HG02981 (cell line): Measurements from ENCODE around the gene WDR70.
"Not testable (repeated sequence)": the region's sequence is repeated elsewhere in the genome, so short reads cannot be mapped to it uniquely, and the experiment has no call there.

Experiments
- ATAC-seq: cut with Tn5 transposase; IDR thresholded peaks from one replicate; pipeline ENCODE4 v1.9.1; 2021; ENCODE audit warnings: mild to moderate bottlenecking, moderate library complexity; ENCODE audit not compliant: unreplicated experiment

Gene WDR70

DNA sequence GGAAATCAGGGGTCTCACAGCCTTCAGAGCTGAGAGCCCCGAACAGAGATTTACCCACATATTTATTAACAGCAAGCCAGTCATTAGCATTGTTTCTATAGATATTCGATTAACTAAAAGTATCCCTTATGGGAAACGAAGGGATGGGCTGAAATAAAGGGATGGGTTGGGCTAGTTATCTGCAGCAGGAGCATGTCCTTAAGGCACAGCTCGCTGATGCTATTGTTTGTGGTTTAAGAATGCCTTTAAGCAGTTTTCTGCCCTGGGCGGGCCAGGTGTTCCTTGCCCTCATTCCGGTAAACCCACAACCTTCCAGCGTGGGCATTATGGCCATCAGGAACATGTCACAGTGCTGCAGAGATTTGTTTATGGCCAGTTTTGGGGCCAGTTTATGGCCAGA lies 74.1 kb downstream of the WDR70 start:
- ATAC-seq = not testable (repeated sequence)

DNA sequence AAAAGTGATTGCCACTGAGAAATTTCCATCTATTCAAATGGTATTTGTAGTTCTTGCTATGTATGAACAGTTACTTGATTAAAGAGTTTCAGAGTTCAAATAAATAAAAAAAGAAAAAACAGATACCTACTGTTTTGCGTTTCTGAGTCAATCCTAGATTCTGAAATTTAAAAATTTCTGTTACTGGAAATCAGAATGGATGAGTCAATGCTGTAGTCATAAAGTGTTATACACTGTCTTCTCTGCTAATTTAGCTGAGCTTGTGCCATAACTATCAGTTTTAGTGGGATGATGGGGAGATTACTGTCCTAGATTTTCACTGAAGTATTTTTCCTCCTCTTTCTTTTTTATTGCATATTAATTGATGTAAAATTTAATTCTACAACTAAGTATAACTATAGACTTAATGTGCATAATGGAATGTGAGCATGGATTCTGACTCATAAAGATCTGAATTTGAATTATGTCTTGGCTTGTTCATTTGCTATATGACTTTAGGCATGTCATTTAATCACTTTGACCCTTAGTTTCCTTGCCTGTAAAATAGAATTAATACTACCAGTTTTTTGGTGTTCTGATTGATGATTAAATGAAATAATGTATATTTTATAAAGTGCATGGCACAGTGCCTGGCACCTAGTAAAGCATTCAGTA lies 75.4 kb downstream of the WDR70 start:
- ATAC-seq = not testable (repeated sequence)

DNA sequence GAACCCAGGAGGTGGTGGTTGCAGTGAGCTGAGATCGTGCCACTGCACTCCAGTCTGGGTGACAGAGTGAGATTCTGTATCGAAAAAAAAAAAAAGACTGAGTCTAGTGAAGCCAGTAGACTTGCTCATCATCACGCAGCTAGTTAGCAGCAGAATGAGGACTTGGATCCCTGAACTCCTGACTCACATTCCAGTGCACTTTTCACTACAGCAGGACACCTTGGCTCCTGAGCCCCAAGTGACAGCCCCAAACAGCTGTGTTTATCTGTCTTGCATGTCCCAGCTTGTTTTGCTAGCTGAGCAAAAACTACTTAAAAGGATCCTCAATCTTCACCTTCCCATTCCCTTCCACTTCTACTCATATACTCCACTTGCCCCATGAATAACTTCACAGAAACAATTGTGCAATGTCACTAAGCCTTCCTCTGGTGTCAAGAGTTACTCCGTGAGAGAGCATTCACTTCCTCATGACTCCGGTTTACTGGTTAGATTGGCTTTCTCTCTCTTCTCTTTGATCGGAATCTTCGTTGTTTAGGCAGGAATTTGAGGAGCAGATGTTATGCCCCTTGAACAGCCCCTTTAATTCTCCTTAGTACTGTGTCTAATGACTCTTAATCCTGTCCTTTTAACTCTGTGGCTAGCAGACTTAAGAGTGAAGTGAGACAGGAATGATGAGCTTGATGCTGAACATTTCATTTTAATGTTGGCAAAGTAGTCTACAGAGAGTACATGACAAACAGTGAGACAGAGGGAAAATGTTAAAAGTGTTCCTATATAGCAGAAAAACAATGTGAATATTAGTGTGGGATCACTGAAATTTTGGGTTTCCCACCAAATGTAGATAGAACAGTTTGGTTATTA lies 84.3 kb downstream of the WDR70 start:
- not testable (repeated sequence) for ATAC-seq

DNA sequence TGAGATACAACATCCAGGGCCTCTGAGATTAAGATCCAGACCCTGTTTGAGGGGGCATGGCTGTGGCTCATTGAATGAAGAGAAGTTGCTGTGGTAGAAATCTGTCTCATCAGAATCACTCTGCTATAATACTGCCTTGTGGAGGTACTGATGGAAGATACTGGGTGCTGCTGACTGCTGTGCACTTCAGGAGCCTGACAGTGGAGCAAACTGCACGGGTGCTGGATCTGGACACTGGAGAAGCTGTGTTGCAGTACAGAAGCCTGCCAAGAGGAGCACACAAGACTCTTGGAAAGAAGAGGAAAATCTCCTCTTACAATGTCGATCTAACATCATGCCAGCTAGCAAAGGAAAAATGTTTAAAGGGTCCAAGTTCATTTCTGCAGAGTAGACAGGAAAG lies 85.5 kb downstream of the WDR70 start:
- not testable (repeated sequence) for ATAC-seq

DNA sequence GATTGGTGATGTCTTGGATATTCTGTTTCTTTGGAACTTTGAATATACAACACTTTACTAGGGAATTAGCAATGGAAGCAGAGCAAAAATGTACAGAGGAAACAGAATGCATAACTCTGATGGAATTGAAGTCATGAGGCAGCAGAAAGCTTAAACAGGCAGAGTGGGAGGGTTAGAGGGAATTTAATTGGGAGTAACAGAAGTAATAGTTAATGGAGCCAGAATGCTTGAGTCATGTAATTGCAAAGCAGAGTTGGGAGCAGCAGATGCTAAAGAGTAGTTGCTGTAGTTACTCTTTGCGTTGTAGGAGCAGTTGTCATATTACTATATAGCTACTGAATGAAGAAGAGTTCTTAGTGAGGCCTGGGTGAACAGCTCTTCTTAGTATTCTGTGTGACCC lies 90.3 kb downstream of the WDR70 start:
- ATAC-seq = not testable (repeated sequence)

DNA sequence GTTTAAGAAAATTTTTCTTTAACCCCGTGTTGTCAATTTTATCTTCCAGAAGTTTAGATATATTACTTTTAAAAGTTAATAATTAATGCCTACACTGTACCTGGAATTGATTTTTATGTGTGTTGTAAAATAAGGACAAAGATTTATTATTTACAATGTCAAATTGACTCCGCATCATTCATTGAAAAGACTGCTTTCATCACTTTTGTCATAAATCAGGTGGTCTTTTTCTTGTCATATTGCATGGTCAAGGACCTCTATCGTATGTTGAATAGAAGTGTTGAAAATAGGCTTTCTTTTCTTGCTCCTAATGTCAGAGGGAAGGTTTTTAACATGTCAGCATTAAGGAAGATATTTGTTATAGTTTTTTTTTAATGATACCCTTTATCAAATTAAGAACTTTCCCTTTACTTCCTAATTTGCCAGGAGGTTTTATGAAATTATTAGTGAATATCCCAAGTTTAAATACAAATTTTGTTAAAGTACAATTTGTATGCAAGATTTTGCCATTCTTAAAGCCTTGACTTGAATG lies 92.6 kb downstream of the WDR70 start:
- ATAC-seq = no peak

DNA sequence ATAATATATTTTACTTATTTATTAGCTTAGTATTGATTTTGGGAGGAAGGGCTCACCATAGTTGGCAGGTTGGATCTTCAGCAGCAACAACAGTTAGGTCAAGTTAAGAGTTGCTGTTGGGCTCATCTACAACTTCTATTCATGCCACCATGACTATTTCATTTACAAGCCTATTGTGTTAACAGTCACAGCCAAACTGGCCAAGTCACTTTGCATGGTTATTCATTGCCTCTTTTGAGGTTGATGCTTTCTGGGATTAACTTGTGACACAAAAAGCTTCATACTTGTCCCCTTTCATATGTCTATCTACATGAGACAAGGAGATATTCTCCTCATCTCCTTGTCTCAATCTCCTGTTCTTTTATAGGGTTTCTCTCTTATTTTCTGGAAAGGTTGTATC lies 98.3 kb downstream of the WDR70 start:
- no peak for ATAC-seq

DNA sequence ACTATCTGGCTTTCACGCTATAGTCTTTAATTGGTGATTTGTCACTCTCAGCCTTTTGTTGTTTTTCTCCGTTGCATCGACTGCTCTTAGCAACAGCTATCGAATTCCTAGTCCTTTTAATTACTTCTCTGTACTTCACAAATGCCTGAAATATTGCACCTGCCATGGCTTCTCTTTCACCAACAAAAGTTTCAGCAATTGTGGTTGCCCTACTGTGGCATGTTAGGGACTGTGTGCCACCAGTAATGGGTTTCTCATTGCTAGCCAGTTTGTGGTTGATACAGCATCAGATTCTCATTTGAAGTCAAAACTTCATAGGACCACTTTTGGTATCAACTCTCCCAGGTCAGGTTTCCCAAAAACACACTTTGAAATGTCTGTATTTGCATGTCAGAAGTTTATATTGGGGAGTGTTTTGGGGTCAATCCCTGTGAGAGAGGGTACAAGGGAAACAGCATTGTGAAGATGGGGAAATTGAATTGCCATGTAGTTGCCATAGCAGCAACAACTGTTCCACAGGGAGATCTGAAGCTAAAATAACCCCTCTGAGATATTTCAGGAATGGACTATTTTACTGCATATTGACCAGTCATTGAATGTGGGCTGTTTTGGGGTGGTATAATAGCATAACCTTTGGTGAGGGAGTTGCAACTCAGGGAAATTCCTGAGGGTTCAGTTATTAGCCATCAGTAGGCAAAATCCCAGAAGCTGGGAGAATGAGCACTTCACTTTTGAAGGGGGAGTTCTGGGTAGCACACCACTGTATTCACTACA lies 99.2 kb downstream of the WDR70 start:
- ATAC-seq = no peak

DNA sequence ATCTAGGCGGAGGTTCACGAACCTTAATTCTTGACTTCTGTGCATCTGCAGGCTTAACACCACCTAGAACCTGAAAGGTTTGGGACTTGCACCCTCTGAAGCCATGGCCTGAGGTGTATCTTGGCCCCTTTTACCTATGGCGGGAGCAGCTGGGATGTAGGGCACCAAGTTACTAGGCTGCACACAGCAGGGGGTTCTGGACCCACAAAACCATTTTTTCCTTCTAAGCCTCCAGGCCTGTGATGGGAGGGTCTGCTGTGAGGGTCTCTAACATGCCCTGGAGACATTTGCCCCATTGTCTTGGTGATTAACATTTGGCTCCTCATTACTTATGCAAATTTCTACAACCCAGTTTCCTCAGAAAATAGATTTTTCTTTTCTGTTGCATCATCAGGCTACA lies 102.3 kb downstream of the WDR70 start:
- not testable (repeated sequence) for ATAC-seq

DNA sequence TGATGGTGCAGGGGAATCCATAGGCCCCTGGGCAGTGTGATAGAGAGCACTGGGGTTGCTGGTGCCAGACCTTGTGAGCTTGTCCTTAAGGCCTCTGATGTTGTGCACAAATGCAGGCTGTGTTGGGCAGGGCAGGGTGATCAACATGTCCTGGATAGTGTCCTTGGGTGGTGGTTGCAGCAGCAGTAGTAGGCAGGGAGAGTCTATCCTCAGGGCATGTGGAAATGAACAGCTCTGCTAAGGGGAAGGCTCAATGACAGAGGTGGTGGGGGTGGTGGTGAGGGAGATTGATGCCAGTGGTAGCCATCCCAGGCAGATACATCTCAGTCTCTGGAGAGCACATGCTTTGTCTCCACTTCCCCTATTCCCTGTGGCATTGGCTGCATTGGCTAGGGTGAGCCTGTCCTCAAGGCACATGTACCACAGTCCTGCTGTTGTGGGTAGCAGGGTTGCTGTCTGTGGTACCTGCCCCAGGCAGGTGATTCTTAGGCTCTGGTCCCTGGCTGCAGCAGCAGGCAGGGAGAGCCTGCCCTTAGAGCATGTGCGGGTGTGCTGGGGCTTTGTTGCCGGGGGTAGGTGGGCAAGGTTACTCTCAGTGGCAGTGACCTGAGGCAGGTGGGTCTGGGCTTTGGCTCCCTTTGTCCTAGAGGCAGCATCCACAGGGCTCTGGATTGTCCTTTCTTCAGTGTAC lies 111.1 kb downstream of the WDR70 start:
- no peak for ATAC-seq

DNA sequence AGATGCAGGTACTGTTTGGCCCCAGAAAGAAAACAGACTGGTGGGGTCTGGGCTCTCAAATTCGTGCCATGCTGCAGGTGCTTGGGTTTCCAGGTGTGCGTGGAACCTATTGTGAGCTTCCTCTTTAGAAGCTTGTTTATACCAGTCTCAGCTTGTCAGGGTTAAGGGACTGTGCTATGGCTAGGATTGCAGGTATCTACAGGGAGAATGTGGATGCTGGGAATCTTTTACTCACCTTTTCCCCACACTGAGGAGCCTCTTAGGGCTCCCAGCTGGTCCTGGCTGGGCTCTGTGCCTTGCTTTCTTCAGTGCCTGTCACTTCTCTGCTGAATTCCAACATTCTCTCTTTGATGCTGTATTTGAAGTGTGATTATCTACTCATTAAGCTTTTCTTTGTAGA lies 111.8 kb downstream of the WDR70 start:
- no peak for ATAC-seq

DNA sequence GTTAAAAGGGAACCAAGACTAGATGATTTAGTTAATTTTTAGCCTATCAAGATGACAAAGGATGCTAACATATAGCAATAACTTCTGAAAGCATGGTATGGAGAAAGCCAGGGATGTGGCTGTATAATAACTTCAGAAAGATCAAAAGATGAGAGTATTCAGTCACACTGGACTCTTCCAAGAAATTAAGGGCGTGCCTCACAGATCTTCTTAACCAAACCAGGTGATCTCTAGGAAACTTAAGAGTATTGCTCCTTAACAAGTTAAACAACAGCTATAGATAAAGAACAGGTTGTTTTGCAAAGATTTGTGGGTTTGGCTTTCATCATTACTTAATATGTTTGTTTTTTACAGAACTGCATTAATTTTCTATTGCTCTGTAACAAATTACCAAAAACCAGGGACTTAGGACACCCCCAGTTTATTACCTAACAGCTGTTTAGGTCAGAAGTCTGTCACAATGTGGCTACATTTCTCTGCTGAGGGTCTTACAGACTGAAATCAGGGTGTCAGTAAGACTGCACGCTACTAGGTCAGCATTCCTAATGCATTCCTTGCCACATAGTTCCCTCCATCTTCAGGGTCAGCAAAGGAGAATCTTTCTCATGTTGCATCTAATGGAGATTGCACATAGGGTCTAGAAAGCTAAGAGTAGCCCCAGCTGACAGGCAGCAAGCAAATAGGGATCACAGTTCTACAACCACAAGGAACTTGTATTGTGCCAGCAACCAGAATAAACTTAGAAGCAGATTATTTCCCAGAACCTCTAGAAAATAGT lies 113.8 kb downstream of the WDR70 start:
- ATAC-seq = no peak

DNA sequence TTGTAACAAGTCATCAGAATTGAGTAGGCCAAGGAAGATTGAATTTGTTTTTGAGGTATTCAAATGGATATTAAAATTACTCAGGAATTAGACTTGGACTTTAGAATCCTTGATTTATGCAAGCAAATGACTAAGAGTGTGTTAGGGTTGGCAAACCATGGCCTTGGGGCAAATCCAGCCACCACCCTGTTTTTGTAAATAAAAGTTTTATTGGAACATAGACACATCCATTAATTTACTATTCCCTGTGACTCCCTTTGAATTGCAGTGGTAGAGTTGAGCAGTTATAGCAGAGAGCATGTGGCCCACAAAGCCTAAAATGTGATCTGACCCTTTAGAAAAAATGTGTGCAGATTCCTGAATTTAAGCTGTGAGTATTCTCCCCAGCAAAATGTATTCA lies 115.6 kb downstream of the WDR70 start:
- ATAC-seq = no peak

DNA sequence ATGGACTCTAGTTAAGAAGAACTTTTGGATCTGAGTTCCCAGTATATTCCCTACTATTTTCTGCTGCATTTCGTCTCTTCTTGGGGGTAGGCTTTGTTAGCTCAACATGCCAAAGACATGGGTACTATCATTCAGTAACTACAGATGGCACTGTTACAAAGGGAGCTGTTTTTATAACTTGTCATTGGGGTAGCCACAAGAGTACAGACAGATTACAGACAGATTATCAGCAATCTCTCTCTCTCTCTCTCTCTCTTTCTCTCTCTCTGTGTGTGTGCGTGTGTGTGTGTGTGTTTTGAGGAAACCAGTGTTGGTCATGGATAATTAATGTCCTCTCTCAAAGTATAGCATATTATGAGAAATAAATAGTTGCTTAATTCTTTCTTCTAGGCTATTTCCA lies 116.1 kb downstream of the WDR70 start:
- no peak for ATAC-seq

DNA sequence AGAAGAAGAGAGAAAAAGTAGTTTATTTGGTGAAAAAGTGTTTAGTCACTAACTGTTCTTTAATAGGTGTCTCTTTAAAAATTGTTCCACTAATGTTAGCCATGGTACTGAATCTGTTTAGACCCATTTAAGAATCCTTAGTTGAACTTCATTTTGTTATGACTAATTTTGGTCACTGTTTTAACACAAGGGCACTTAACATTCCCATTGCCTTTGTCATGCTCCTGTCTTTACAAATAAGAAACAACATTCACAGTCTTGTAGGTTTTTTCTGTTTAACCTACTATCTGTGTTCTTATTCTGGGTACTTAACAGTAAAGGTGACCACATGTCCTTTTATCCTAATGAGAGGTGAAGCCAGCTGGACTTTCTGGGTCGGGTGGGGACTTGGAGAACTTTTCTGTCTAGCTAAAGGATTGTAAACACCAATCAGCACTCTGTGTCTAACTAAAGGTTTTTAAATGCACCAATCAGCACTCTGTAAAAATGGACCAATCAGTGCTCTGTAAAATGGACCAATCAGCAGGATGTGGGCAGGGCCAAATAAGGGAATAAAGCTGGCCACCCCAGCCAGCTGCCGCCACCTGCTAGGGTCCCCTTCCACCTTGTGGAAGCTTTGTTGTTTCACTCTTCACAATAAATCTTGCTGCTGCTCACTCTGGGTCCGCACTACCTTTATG lies 116.7 kb downstream of the WDR70 start:
- ATAC-seq = no peak

DNA sequence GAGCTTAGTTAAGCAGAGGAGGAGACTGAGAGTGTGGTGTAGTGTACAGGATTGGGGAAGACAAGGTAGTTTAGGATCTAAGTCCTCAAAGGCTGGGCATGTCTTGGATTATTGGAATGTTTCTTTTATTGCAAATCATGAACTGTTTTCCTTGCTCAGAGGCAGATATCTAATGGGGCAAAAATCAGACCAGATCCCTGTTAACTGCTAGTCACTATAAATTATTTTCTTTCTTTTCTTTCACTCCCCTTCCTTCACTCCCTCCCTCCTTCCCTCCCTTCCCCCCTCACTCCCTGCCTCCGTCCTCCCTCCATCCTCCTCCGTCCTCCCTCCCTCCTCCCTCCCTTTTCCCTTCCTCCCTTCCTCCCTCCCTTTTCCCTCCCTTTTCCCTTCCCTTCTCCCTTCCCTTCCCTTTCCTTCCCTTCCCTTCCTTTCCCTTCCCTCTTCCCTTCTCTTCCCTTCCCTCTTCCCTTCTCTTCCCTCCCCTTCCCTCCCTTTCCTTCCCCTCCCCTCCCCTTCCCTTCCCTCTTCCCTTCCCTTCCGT lies 117.9 kb downstream of the WDR70 start:
- no peak for ATAC-seq

DNA sequence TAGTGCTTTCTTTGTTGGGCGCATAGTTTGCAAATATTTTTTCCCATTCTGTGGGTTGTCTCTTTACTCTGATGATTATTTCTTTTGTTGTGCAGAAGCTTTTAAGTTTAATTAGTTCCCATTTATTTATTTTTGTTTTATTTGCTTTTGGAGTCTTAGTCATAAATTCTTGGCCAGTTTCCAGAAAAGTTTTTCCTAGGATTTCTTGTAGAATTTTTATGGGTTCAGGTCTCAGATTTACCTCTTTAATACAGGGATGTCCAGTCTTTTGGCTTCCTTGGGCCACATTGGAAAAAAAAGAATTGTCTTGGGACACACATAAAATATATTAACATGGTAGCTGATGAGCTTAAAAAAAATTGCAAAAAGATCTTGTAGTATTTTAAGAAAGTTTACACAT lies 122.0 kb downstream of the WDR70 start:
- no peak for ATAC-seq

DNA sequence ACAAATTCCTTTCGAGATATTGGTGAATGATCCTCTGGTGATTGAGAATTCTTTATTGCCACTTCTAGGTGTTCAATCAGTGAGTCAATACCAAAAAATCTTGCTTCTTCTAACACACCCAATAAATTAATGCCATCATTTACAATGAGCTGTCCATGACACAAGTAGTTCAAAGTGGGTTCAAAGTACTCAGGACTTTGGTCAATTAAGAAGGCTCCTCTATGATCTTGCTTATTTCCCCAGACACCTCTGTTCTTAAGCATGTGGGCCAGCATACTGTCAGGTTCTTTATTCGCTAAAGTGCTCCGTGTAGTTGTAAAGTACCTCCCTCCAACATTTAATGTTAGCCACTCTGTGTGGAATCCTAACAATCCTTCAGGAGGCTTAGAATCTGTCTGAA lies 127.1 kb downstream of the WDR70 start:
- ATAC-seq = no peak

DNA sequence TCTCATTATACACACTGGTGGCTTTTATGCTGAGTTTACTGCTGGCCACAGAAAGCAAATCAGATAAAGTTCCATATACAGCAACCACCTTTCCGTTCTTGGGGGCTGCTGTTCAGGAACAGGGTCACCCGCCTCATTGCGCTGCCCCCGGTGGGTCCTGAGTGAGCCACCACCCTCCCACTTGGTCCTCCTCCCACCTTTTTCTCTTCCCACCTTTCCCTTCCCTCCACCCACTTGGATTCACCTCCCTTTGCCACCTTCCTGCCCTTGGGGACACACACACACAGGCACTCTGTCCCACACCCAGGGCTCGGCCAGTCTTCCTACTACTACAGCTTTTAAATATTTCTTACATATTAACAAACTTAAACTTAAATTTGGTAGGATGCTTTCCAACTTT lies 127.6 kb downstream of the WDR70 start:
- ATAC-seq = no peak
